GM12878 (cell line): ENCODE measurements around the gene PHKB. TPM values are rescaled to one million over a fixed set of nuclear protein-coding genes. Genes with fewer than 3 reads are reported as not detected.

Experiments used
- ATAC-seq: fragments of 200-7000 bp; cut with Tn5 transposase; 3 replicates; pipeline ENCODE4 v1.9.1; 2020; ENCODE audit warnings: mild to moderate bottlenecking, moderate library complexity
- BruUV-seq: library from RNA; stranded (reverse); fragments of 400-500 nt; replicated peaks from 2 replicates; lab custom pipeline; 2021; lab: Mats Ljungman, UMichigan
- CTCF ChIA-PET: fragments of 300-600 bp; sonication (Branson Sonifier 250); formaldehyde crosslinking; extraction: SDS; loops from one replicate; lab custom pipeline; 2021; ENCODE audit warnings: inconsistent platforms; lab: Yijun Ruan, JAX
- POLR2A ChIA-PET: fragments of 350-600 bp; formaldehyde crosslinking; extraction: SDS; loops from one replicate; lab custom pipeline; 2021; ENCODE audit warnings: inconsistent platforms; lab: Charles Lee
- RAD21 ChIA-PET: fragments of 300-600 bp; sonication (Branson Sonifier 250); formaldehyde crosslinking; loops from one replicate; lab custom pipeline; 2023; ENCODE audit warnings: antibody characterized with exemption; ENCODE audit not compliant: unreplicated experiment; lab: Charles Lee
- SMC1A ChIA-PET: fragments of 300-600 bp; sonication (Branson Sonifier 250); formaldehyde crosslinking; loops from one replicate; lab custom pipeline; 2023; ENCODE audit not compliant: unreplicated experiment, uncharacterized antibody; lab: Charles Lee
- DNase-seq: peaks from one replicate; pipeline ENCODE4 v3.0.0-alpha.2; 2011; ENCODE audit warnings: low read depth, low spot score
- FAIRE-seq: peaks from 3 replicates; lab custom pipeline; 2011; peaks lifted over from hg19 to GRCh38; lab: Jason Lieb, UNC
- H2AFZ ChIP-seq: 2 replicates; pipeline ENCODE4 v1.6.0; 2011; ENCODE audit warnings: low read depth, low read length, control low read depth; ENCODE audit not compliant: control insufficient read depth
- H3K27ac ChIP-seq: 2 replicates; pipeline ENCODE4 v1.5.1; 2011; ENCODE audit warnings: control low read depth; ENCODE audit not compliant: control insufficient read depth, insufficient read depth
- H3K27me3 ChIP-seq, 2 experiments: replicated peaks in 1 of 2; 2 replicates each; pipeline versions ENCODE4 v1.6.0 to v1.6.1; 2011; ENCODE audit warnings: low read length in 1 of 2; ENCODE audit not compliant: control insufficient read depth in 2 of 2, insufficient read depth in 2 of 2
- H3K36me3 ChIP-seq, 2 experiments: 2 replicates each; pipeline ENCODE4 v1.5.1; 2011; ENCODE audit warnings: low read length in 1 of 2; ENCODE audit not compliant: control insufficient read depth in 2 of 2, insufficient read depth in 2 of 2
- H3K4me1 ChIP-seq: 2 replicates; pipeline ENCODE4 v1.6.1; 2011; ENCODE audit warnings: mild to moderate bottlenecking, low read length, moderate library complexity, mixed read lengths; ENCODE audit not compliant: control insufficient read depth, insufficient read depth
- H3K4me2 ChIP-seq: 2 replicates; pipeline ENCODE4 v1.6.0; 2011; ENCODE audit warnings: control low read depth; ENCODE audit not compliant: control insufficient read depth, insufficient read depth
- H3K4me3 ChIP-seq: fragments of 200-600 bp; sonication (generic); 2 replicates; pipeline ENCODE4 v1.5.1; 2016
- H3K79me2 ChIP-seq: 2 replicates; pipeline ENCODE4 v1.6.0; 2011; ENCODE audit warnings: low read length; ENCODE audit not compliant: control insufficient read depth, insufficient read depth
- H3K9ac ChIP-seq: 2 replicates; pipeline ENCODE4 v1.8.0; 2011; ENCODE audit warnings: low read length, control low read depth, mixed read lengths; ENCODE audit not compliant: control insufficient read depth, insufficient read depth
- H3K9me3 ChIP-seq: replicated peaks from 3 replicates; pipeline ENCODE4 v1.5.1; 2011; ENCODE audit warnings: mild to moderate bottlenecking, low read length; ENCODE audit not compliant: control insufficient read depth, insufficient read depth
- H4K20me1 ChIP-seq: 2 replicates; pipeline ENCODE4 v1.6.0; 2011; ENCODE audit not compliant: control insufficient read depth, insufficient read depth
- CBX5 ChIP-seq: sonication (generic); IDR thresholded peaks from 2 replicates; pipeline ENCODE4 v1.6.1; 2016; ENCODE audit warnings: low read depth, moderate library complexity, mild to moderate bottlenecking, inconsistent platforms
- HCFC1 ChIP-seq: fragments of 150-350 bp; IDR thresholded peaks from 2 replicates; pipeline ENCODE4 v1.6.1; 2014; ENCODE audit warnings: low read length
- HDAC2 ChIP-seq: fragments of 200-600 bp; sonication (generic); IDR thresholded peaks from 2 replicates; pipeline ENCODE4 v1.6.1; 2017
- HDGF ChIP-seq: fragments of 450-650 bp; IDR thresholded peaks from 2 replicates; pipeline ENCODE4 v1.6.1; 2016; ENCODE audit warnings: antibody characterized with exemption
- MEF2A ChIP-seq: IDR thresholded peaks from 2 replicates; pipeline ENCODE4 v1.6.1; 2011; ENCODE audit warnings: low read depth, mild to moderate bottlenecking, low read length, moderate library complexity; ENCODE audit not compliant: insufficient read depth
- MEF2B ChIP-seq: fragments of 450-650 bp; IDR thresholded peaks from 2 replicates; pipeline ENCODE4 v1.6.1; 2018; ENCODE audit warnings: mild to moderate bottlenecking, moderate library complexity; ENCODE audit not compliant: partially characterized antibody, poor library complexity, severe bottlenecking
- MTA3 ChIP-seq: IDR thresholded peaks from 2 replicates; pipeline ENCODE4 v1.6.1; 2012; ENCODE audit warnings: low read length, inconsistent platforms, borderline replicate concordance
- MYB ChIP-seq: fragments of 150-350 bp; IDR thresholded peaks from 2 replicates; pipeline ENCODE4 v1.6.1; 2014; ENCODE audit warnings: mild to moderate bottlenecking, low read depth, low read length, borderline replicate concordance
- NFXL1 ChIP-seq: fragments of 450-650 bp; IDR thresholded peaks from 2 replicates; pipeline ENCODE4 v1.6.1; 2017; ENCODE audit warnings: antibody characterized with exemption, mild to moderate bottlenecking, borderline replicate concordance
- NR2F1 ChIP-seq: fragments of 450-650 bp; conservative IDR thresholded peaks from 2 replicates; pipeline ENCODE4 v1.6.1; 2017; ENCODE audit warnings: mild to moderate bottlenecking
- POLR2A ChIP-seq: IDR thresholded peaks from 2 replicates; pipeline ENCODE4 v1.6.1; 2011; ENCODE audit warnings: low read depth, mild to moderate bottlenecking, low read length
- POLR2AphosphoS2 ChIP-seq: IDR thresholded peaks from 2 replicates; pipeline ENCODE4 v1.6.1; 2011; ENCODE audit warnings: low read depth, mild to moderate bottlenecking, low read length, improper control_type of control experiment, moderate library complexity
- TCF7 ChIP-seq: IDR thresholded peaks from 2 replicates; pipeline ENCODE4 v1.6.1; 2014; ENCODE audit warnings: antibody characterized with exemption, borderline replicate concordance
- WGBS: methylation state at CpG from one replicate; pipeline ENCODE4 v1.1.6; 2016; ENCODE audit warnings: low lambda C conversion rate; ENCODE audit not compliant: insufficient replicate concordance, insufficient coverage; ENCODE audit errors: missing lambda C conversion rate; 5-methylcytosine and 5-hydroxymethylcytosine counted together
- in situ Hi-C: fragments of 300-500 bp; cut with MboI; formaldehyde crosslinking; loops from 9 replicates; pipeline ENCODE4 v1.14.3; 2018; ENCODE audit warnings: mixed read lengths
- intact Hi-C: fragments of 100-400 bp; cut with micrococcal nuclease; formaldehyde crosslinking; loops from one replicate; pipeline ENCODE4 v1.14.2; 2022; ENCODE audit not compliant: unreplicated experiment
- polyA plus RNA-seq, 11 experiments: library from polyadenylated mRNA; depleted of rRNA in 4 of 11; unstranded in 6 of 11; stranded (reverse) in 5 of 11; fragments of >200 nt; fragmentation: Nextera tagmentation in 4 of 11; fragmentation: Illumina TruSeq in 1 of 11; extraction: Ambion mirVana in 4 of 11; extraction: Trizol in 1 of 11; gene quantifications; 1 replicate in 1 of 11; 2 replicates in 10 of 11; pipeline versions ENCODE4 v1.2.1 to v1.2.3, GENCODE V29; 2011 to 2016; ENCODE audit warnings: inconsistent platforms in 2 of 11, missing spikeins in 2 of 11, low read depth in 1 of 11
- total RNA-seq, 4 experiments: library from RNA; depleted of rRNA in 3 of 4; stranded (reverse); fragments of >200 nt in 3 of 4; fragmentation: Illumina TruSeq in 1 of 4; extraction: Trizol in 1 of 4; gene quantifications; 2 replicates each; pipeline versions ENCODE4 v1.2.1 to v1.2.3, GENCODE V29; 2013 to 2021
- TF ChIP-seq, protein P1 (sequence below): fragments of 450-650 bp; IDR thresholded peaks from 2 replicates; pipeline ENCODE4 v1.6.1; 2017; ENCODE audit warnings: mild to moderate bottlenecking, low read depth, inconsistent platforms; ENCODE audit not compliant: poor library complexity, severe bottlenecking
- TF ChIP-seq, protein P2 (sequence below): IDR thresholded peaks from 2 replicates; pipeline ENCODE4 v1.6.1; 2012; ENCODE audit warnings: improper control_type of control experiment, low read depth, low read length; ENCODE audit not compliant: insufficient replicate concordance
- TF ChIP-seq, protein P3 (sequence below): IDR thresholded peaks from 2 replicates; pipeline ENCODE4 v1.6.1; 2011; ENCODE audit warnings: borderline replicate concordance, low read depth, mild to moderate bottlenecking, moderate library complexity, low read length; ENCODE audit not compliant: insufficient read depth, poor library complexity, severe bottlenecking

PHKB gene
- total and polyA plus RNA-seq, 10 of the 15 experiments (the other 5 are each of a cell fraction or from before 2014, with no cell fraction given): 14.2 to 65.6 (median 37.0) TPM

DNA sequence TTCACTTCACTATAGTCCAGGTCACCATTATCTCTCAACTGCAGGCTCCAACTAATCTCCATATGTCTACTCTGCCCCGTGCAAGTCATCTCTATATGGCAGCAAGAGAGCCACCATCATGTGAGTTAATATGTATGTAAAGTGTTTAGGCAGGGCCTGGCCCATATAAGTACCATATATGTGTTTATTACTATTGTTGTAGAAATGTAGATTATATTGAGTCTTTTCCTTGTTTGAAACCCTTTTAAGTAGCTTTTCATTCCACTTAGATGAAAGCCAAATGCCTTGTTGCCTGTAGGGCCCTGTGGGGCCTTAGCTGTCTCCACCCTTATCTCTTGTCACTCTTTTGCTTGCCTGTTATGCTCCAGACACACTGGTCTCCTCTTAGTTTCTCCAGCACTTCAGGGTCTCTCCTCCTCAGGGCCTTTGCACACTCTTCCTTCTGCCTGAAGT is 164.0 kb downstream of the PHKB start (continued):
- TF ChIP-seq, protein P1, sequence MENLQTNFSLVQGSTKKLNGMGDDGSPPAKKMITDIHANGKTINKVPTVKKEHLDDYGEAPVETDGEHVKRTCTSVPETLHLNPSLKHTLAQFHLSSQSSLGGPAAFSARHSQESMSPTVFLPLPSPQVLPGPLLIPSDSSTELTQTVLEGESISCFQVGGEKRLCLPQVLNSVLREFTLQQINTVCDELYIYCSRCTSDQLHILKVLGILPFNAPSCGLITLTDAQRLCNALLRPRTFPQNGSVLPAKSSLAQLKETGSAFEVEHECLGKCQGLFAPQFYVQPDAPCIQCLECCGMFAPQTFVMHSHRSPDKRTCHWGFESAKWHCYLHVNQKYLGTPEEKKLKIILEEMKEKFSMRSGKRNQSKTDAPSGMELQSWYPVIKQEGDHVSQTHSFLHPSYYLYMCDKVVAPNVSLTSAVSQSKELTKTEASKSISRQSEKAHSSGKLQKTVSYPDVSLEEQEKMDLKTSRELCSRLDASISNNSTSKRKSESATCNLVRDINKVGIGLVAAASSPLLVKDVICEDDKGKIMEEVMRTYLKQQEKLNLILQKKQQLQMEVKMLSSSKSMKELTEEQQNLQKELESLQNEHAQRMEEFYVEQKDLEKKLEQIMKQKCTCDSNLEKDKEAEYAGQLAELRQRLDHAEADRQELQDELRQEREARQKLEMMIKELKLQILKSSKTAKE: no peak

DNA sequence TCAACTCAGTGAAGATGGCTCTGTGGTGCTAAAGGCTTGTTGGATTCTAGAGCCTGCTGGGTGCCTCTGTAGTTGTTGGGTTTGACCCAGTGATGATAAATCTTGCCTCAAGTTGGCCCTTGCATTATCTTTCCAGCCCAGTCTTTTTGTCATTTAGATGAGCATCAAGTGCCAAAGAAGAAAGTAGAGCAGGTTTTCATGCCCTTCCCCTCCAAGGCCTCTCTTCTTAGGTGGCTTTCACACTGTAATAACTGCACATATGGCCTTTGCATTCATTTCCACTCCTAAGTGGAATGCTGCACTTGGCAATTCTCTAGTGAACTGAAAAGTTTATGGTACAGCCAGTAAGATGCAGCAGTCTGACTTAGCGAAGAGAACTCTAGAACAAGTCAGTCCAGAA is 165.1 kb downstream of the PHKB start:
- no peaks in the 10 kb centered on the region for H3K79me2 ChIP-seq
- SMC1A ChIA-PET: no interaction called here
- peaks cover 4% of the 10 kb centered on the region for H3K4me1 ChIP-seq
- CTCF ChIA-PET: no interaction called here
- H4K20me1 ChIP-seq: no peaks in the 10 kb centered on the region
- WGBS: 94% methylated on average over 1 of the region's 1 CpG
- no TSS peak for BruUV-seq
- ATAC-seq (no peak), DNase-seq (no peak), FAIRE-seq (no peak)
- no peak overlapping the region for H3K4me3 ChIP-seq
- H3K4me2 ChIP-seq: no peak overlapping the region
- intact Hi-C loops (no loop called here), in situ Hi-C loops (no loop called here)
- POLR2A ChIA-PET: no interaction called here
- H3K27me3 ChIP-seq: no peaks in the 10 kb centered on the region
- H3K36me3 ChIP-seq: peaks cover 2% of the 10 kb centered on the region in 2 experiments; a peak in 1 of 4 replicates
- no peak overlapping the region for H3K9ac ChIP-seq
- TF ChIP-seq, protein P2, sequence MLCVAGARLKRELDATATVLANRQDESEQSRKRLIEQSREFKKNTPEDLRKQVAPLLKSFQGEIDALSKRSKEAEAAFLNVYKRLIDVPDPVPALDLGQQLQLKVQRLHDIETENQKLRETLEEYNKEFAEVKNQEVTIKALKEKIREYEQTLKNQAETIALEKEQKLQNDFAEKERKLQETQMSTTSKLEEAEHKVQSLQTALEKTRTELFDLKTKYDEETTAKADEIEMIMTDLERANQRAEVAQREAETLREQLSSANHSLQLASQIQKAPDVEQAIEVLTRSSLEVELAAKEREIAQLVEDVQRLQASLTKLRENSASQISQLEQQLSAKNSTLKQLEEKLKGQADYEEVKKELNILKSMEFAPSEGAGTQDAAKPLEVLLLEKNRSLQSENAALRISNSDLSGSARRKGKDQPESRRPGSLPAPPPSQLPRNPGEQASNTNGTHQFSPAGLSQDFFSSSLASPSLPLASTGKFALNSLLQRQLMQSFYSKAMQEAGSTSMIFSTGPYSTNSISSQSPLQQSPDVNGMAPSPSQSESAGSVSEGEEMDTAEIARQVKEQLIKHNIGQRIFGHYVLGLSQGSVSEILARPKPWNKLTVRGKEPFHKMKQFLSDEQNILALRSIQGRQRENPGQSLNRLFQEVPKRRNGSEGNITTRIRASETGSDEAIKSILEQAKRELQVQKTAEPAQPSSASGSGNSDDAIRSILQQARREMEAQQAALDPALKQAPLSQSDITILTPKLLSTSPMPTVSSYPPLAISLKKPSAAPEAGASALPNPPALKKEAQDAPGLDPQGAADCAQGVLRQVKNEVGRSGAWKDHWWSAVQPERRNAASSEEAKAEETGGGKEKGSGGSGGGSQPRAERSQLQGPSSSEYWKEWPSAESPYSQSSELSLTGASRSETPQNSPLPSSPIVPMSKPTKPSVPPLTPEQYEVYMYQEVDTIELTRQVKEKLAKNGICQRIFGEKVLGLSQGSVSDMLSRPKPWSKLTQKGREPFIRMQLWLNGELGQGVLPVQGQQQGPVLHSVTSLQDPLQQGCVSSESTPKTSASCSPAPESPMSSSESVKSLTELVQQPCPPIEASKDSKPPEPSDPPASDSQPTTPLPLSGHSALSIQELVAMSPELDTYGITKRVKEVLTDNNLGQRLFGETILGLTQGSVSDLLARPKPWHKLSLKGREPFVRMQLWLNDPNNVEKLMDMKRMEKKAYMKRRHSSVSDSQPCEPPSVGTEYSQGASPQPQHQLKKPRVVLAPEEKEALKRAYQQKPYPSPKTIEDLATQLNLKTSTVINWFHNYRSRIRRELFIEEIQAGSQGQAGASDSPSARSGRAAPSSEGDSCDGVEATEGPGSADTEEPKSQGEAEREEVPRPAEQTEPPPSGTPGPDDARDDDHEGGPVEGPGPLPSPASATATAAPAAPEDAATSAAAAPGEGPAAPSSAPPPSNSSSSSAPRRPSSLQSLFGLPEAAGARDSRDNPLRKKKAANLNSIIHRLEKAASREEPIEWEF: no peak
- TF ChIP-seq MEF2A (no peak), POLR2AphosphoS2 (no peak), MYB (no peak), NR2F1 (no peak), POLR2A (no peak), HDAC2 (no peak), HCFC1 (no peak), HDGF (no peak), MEF2B (no peak), MTA3 (no peak), CBX5 (no peak), TCF7 (no peak), NFXL1 (no peak)
- TF ChIP-seq, protein P3, sequence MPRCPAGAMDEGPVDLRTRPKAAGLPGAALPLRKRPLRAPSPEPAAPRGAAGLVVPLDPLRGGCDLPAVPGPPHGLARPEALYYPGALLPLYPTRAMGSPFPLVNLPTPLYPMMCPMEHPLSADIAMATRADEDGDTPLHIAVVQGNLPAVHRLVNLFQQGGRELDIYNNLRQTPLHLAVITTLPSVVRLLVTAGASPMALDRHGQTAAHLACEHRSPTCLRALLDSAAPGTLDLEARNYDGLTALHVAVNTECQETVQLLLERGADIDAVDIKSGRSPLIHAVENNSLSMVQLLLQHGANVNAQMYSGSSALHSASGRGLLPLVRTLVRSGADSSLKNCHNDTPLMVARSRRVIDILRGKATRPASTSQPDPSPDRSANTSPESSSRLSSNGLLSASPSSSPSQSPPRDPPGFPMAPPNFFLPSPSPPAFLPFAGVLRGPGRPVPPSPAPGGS: no peak
- no peak overlapping the region for H3K27ac ChIP-seq
- H3K9me3 ChIP-seq: no peaks in the 10 kb centered on the region; the same call in 2 of the 3 replicates
- RAD21 ChIA-PET: no interaction called here
- no peak overlapping the region for H2AFZ ChIP-seq
